T-helper 2 cell (primary cell): Measurements from ENCODE around the gene RAP2A.

ENCODE experiments used
- DNase-seq, 5 experiments: peaks; one replicate each; pipeline versions ENCODE4 v3.0.0 to v3.0.0-alpha.2; 2012 to 2022

The RAP2A gene

GRCh38 chr13:97422118-97423054, 11.6 kb upstream of the RAP2A start:
- no peak for DNase-seq

GRCh38 chr13:97423300-97424045, 10.5 kb upstream of the RAP2A start:
- no peak for DNase-seq

- DNase-seq = no peak
Measured at GRCh38 chr13:97425590-97425989, 8.4 kb upstream of the RAP2A start.

- no peak for DNase-seq
Measured at GRCh38 chr13:97426695-97427094, 7.3 kb upstream of the RAP2A start.

GRCh38 chr13:97429681-97430081, 4.3 kb upstream of the RAP2A start:
- DNase-seq = no peak

GRCh38 chr13:97430296-97430695, 3.7 kb upstream of the RAP2A start:
- no peak for DNase-seq

- no peak for DNase-seq
Measured at GRCh38 chr13:97431171-97431764, 2.7 kb upstream of the RAP2A start.

- DNase-seq = peak in 1 of 5 experiments; percentile 6
Measured at GRCh38 chr13:97432232-97432916, 1.6 kb upstream of the RAP2A start.

GRCh38 chr13:97432917-97433726, 847 bp upstream of the RAP2A start:
- peak; percentile 95 to 100 (median 98) for DNase-seq

GRCh38 chr13:97434397-97435201, 630 bp downstream of the RAP2A start:
- DNase-seq = peak; percentile 4 to 55 (median 36)

GRCh38 chr13:97435323-97435722, 1.4 kb downstream of the RAP2A start:
- peak in 1 of 5 experiments; percentile 43 for DNase-seq

- peak in 1 of 5 experiments; percentile 81 for DNase-seq
Measured at GRCh38 chr13:97435794-97436193, 1.8 kb downstream of the RAP2A start.

GRCh38 chr13:97436845-97437244, 2.9 kb downstream of the RAP2A start:
- no peak for DNase-seq

- no peak for DNase-seq
Measured at GRCh38 chr13:97437729-97438128, 3.8 kb downstream of the RAP2A start.

GRCh38 chr13:97438856-97439595, 5.1 kb downstream of the RAP2A start:
- no peak for DNase-seq

GRCh38 chr13:97440598-97441170, 6.7 kb downstream of the RAP2A start:
- no peak for DNase-seq

- no peak for DNase-seq
Measured at GRCh38 chr13:97441368-97441767, 7.4 kb downstream of the RAP2A start.

GRCh38 chr13:97445522-97446187, 11.7 kb downstream of the RAP2A start:
- DNase-seq = no peak

GRCh38 chr13:97446448-97446847, 12.5 kb downstream of the RAP2A start:
- no peak for DNase-seq
